ENCODE data around the gene TSPEAR.
"Not testable (repeated sequence)": the region's sequence is repeated elsewhere in the genome, so short reads cannot be mapped to it uniquely, and the experiment has no call there.

TSPEAR gene

DNA sequence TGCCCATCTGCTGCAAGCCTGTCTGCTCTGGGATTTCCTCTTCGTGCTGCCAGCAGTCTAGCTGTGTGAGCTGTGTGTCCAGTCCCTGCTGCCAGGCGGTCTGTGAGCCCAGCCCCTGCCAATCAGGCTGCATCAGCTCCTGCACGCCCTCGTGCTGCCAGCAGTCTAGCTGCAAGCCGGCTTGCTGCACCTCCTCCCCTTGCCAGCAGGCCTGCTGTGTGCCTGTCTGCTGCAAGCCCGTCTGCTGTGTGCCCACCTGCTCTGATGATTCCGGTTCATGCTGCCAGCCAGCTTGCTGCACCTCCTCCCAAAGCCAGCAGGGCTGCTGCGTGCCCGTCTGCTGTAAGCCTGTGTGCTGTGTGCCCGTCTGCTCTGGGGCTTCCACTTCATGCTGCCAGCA lies 110.3 kb downstream of the TSPEAR start:
- not testable (repeated sequence) for DNase-seq

DNA sequence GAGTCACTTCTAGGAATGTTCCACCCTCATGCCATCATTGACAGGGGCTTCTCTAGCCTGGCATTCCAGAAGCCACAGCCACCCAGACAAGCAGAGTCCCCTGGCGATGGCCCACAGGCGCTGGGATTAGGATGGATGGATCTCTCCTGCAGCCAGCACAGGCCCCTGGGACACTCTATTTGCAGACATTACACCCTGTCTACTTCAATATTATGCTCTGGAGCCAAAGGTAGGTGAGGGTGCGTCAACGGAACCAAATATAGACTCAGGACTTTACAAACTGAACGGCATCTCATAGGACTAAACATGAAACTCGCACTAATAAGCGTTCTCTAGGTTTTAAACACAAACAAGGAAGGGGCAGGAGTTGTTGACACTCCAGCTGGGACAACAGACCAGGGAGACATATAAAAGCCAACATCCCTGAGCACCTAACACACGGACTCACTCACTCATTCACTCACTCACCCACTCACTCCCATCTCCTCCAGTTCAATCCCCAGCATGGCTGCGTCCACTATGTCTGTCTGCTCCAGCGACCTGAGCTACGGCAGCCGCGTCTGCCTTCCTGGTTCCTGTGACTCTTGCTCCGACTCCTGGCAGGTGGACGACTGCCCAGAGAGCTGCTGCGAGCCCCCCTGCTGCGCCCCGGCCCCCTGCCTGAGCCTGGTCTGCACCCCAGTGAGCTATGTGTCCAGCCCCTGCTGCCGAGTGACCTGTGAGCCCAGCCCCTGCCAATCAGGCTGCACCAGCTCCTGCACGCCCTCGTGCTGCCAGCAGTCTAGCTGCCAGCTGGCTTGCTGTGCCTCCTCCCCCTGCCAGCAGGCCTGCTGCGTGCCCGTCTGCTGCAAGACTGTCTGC lies 111.0 kb downstream of the TSPEAR start, which contains the start of gene KRTAP10-7:
Gene KRTAP10-7 (plus strand): TSS at position 480 of the 861 bp plus-strand sequence. CDS start 25 bp downstream, at position 505.
- DNase-seq: not testable (repeated sequence)

DNA sequence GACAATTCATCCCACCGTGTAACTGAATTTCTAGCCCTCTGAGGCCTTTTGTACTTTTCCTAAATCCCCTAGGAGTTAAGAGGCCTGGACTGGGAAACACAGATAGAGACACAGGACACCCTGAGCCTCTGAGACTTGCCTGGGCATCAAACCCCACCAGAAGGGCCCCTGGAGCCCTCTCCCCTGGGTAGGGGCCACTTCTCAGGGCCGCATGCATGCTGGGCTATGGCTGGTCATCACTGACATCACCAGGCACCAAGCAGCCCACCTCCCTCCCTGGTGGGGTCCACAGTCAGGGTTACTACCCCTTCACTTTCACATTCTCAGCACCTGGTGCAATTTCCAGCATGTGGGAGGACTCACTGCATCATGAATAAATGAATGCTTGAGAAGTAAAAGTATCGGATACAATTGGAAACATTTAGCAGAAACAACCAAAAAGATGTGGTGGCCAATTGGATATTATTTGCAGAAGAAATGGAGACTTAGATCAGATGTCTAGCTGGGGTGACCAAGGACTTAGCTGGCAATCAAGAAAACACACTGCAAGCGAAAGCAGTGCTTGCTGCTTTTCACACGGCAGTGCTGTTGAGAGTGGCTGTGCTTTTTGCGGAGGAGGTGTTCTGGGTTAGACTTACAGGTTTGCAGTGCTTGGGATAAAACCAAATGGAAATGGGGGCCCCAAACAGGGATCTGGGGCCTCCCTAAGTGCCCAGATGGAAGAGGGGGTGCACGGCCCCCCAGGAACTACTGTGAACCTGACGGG lies 111.9 kb downstream of the TSPEAR start:
- no peak for DNase-seq

DNA sequence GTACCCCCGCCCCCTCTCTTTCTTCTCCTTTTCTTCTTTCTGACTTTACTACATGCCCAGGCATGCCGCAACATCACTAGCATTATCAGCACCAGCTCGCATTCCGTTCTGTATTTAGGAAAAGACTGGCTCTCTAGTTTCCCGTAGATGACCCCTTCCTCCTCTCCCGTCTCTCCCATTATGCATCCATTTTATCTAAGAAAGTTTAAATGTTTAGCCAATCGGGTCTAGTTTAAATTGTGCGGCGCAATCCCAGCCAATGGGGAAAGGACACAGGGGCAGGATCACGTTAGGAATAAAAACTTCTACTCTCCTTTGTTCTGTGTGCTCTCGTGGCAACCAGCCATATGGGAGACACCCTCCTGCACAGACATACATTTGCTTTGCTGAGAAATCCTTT lies 113.3 kb downstream of the TSPEAR start:
- no peak for DNase-seq

DNA sequence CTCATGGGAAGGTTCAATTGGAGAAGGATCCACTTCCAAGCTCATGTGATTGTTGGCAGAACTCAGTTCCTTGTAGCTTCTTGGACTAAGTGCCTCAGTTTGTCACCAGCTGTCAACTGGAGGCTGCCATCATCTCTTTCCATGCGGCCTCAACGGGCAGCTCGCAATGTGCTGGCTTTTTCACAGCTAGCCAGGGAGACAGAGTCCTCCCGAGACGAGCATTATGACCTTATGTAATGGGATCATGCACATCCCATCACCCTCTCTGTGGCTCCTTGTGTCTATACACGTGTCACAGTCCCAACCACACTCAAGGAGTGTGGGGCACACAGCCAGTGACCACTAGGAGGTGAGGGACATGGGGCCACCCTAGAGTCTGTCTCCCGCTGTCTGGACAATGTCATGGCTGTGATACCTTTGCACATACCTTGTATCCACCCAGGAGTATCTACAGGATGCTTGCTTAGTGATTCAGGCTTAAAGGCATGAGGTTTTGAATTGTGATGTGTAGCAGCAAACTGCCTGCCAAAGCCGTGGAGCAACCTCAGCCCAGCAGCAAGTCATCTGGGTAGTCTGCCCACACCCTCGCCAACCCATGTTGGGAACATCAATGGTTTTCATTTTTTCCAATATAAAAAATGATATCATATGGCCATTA lies 115.2 kb downstream of the TSPEAR start:
- DNase-seq: no peak

DNA sequence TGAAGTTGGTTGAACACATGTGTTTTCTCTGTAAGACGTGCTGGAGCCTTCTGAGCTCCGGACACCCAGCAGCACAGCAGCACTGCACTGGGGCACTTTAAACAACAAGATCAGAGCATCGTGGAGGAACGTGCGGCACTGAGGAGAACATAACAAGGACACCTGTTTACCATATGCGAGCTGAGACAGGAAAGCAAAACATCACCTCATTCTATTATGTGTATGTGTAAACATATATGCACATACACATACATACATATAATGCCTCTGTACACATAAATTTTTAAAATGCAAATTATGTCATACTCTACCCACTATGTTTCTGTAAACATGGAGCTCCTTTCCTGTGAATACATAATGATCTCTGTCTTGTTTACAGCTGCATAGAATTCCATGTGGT lies 115.8 kb downstream of the TSPEAR start:
- DNase-seq: no peak

DNA sequence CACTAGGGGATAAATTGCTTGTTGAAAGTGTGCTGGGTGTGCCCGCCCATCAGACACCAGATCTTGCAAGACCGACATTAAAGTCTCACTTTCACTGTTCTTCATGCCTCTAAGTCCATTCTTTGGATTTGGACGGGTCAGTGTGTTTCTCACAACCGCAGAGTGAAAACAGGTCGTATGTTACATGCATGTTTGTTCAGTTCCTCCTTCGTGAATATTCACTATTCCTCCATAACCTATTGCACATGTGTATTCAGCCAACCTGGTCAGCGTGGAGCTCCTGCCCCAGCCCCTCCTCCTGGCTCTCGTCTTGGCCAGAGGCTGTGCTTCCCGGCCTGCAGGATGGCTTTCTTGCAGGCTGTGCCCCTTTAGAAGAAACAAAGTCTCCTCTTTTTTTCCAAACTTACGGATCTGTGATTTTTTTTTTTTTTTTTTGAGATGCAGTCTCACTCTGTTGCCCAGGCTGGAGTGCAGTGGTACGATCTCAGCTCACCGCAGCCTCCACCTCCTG lies 116.9 kb downstream of the TSPEAR start:
- no peak for DNase-seq

DNA sequence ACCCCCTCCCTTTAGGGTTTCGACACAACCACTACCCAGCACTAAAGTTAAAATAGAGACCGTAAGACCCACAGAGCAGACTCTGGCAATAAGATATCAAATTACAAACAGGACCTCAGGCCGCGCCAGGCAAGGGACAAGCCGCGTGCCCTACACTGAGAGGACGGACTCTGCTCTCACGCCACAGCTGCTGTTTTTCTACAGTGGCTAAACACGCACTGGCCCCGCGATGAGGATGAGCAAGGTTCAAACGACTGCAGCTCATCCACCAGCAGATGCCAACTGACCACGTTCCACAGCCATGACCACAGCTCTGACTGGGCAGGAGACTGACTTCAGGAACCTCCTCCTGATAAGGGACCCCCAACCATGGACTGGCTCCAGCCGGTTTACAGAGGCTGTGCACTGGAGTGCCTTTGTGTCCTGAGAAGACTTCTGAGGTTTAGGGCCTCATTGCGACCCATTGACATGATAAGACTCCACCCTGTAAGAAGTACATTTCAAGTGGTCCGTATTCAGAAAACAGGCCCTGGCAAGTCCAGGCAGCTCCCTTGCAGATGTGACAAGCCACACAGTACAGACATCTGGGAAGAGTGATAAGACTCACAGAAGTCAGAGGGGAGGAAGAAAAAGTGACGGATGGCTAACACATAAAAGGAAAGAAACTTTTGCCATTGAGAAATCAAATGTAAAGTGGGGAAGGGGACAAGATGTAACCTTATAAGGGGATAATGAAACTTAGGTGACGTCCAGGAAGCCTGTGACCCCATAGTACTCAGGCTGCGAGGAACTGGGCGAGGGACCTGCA lies 117.6 kb downstream of the TSPEAR start:
- DNase-seq: no peak

DNA sequence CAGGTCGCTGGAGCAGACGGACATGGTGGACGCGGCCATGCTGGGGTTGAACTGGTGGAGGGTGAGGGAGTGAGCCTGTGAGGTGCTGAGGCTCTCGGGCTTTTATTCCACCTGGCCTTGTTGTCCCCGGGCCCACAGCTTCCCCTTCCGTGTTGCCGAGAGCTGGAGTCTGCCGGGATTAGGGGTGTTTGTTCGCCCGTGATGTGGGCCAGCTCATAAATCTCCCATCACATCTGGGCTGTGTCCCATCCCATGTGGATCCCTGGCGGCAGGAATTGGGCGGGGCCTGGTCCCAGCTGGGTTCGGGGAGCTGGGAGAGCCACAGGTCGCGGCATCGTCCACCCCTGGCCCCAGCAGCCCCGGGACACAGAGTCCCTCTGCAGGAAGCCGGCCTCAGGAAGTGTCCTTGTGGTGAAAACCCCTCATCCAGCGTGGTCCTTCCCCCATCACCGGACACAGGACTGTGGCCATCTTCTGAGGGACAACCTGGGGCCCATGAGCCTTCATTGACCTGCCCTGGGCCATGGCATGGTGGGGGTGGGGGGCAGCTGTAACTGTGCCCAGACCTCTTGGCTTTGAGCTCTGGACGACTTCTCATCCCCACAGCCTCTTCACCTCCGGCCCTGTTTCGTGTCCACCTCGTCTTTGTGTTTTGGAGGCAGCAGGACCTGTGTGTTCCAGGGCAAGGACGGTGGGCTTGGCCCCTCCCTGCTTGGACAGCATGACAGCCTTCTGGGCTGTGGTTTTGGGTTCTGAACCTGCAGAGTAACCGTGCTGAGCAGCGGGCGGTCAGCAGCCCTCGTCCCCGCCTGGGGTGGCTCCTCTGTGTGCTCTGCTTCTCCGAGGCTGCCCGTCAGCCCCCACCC lies 118.7 kb downstream of the TSPEAR start, which contains the start of gene KRTAP10-6:
Gene KRTAP10-6 (minus strand): TSS at position 60 of the 866 bp plus-strand sequence. CDS start 21 bp downstream, at position 39.
- DNase-seq: no peak

DNA sequence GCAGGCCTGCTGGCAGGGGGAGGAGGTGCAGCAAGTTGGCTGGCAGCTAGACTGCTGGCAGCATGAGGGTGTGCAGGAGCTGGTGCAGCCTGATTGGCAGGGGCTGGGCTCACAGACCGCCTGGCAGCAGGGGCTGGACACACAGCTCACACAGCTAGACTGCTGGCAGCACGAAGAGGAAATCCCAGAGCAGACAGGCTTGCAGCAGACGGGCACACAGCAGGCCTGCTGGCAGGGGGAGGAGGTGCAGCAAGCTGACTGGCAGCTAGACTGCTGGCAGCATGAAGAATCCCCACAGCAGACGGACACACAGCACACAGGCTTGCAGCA lies 119.6 kb downstream of the TSPEAR start:
- not testable (repeated sequence) for DNase-seq

DNA sequence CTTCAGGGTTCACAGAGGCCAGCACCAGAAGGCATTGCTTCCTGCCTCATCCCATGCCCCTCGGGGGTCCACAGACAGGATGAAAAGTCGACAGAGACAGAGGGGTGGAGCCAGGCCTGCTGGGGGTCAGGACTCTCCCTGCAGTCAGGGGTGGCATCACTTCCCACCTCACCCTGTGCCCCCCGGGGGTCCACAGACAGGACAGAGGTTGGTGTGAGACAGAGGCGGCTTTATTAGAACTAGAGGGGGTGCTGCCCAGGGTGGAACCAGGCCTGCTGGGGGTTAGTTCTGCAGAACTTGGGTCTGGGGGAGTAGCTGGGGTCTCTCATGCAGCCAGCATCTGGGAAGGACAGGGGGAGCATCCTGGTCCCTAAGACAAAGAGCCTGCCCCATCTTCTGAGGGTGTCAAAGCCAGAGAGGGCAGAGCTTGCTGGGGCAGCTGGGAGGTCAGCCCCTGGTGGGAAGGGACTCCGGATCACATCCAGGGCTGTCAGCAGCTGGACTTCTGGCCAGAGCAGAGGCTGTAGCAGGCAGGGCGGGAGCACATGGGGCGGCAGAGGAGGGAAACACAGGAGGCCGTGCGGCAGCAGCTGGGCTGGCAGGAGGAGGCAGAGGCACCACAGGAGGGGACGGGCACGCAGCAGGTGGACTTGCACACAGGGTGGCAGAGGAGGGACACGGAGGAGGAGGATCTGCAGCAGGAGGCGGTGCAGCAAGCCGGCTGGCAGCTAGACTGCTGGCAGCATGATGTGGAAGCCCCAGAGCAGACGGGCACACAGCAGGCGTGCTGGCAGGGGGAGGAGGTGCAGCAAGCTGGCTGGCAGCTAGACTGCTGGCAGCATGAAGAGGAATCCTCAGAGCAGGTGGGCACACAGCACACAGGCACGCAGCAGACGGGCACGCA lies 120.2 kb downstream of the TSPEAR start:
- DNase-seq: not testable (repeated sequence)

DNA sequence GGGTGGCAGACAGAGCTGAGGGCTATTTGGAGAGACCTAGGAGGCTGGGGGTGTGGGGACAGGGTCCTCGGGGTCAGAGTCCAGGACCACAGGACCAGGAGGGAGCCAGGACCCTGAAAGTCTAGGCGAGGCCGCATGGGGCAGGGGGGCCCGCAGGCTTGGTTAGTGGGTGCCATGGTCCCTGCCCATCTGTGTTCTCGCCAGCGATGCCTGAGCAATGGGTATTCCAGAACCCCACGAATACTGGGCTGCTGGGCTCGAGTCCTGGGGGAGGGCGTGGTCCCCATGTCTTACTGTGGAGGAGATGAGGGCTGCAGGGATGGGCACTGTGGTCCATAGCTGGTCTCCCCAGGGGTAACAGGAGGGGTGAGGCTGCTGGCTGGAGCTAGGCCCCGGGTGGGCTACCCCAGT lies 121.1 kb downstream of the TSPEAR start:
- no peak for DNase-seq

DNA sequence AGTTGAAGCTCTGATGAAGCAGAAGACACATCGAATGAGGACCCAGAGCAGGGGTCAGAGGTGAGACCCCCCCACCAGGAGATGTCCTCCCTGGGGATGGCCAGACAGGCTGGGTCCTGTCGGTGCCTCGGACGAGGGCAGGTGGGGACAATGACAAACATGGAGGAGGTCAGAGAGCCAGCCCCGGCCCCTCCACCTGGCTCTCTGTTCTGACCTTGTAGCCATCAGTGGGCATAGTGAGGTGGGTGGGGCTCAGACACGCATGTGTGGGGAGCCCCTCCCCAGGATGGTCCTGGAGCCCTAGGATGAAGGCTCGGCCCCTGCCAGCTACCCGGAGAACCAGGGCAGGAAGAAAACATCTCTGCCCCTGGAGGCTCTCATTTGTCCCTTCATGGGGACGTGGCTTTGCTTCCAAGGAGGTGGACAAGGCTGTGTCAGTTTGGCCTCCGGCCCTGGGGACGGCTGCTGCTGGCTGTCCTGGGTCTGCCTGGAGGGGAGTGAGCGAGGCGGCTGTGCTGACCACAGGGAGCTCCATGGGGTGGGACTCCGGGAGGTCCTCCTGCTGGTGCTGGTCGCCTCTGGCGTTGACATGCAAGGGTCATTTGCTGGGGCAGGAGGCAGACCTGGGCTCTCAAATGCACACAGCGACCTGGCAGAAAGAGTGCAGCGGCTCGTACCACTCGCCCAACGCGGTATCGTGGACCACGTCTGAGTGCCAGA lies 121.6 kb downstream of the TSPEAR start:
- DNase-seq: no peak

DNA sequence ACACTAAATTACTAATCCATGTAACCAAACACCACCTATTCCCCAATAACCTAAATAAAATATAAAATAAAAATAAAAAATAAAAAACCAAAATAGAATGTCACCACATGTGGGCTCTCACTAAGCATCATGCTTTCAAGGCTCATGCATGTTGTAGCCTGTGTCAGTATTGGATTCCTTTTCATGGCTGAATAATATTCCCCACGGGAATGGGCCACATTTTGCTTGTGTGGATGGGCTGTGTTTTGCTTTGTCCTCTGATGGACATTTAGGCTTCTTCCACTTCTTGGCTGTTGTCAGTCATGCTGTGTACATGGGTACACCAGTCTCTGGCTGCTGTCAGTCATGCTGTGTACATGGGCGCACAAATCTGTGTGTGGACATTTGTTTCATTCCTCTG lies 122.3 kb downstream of the TSPEAR start:
- DNase-seq: no peak

DNA sequence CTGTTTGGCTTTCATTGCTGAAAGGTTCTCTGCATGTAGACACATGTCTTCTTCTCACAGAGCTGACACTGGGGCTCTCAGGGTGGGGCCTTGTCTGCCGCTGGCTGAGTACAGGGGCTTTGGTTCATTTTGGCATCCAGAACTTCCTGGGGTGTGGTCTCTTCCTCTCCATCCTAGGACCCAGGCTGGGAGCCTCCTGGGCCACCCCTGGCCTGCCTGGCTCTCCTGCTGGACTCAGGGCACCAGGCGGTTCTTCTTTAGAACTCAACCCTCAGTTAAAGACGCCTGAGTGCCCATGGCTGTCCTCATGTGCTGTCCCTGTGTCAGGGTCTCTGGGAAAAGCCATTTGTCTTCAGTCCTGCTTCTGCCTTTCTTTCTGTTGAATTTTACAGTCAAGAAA lies 125.5 kb downstream of the TSPEAR start:
- no peak for DNase-seq

DNA sequence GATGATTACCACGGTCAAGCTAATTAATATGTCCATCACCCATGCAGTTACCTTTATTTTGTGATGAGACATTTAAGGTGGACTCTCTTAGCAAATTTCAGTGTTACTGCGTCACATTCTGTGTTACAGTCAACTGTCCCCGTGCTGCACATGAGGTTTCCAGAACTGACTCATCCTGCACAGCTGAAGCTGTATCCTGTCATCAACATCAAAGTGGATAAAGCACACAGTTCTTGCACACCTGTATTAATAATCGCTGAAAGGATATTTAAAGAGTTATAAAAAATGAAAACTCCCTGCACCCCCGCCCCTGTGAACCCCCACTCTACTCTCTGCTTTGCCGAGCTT lies 127.6 kb downstream of the TSPEAR start:
- peak; percentile 30 for DNase-seq

DNA sequence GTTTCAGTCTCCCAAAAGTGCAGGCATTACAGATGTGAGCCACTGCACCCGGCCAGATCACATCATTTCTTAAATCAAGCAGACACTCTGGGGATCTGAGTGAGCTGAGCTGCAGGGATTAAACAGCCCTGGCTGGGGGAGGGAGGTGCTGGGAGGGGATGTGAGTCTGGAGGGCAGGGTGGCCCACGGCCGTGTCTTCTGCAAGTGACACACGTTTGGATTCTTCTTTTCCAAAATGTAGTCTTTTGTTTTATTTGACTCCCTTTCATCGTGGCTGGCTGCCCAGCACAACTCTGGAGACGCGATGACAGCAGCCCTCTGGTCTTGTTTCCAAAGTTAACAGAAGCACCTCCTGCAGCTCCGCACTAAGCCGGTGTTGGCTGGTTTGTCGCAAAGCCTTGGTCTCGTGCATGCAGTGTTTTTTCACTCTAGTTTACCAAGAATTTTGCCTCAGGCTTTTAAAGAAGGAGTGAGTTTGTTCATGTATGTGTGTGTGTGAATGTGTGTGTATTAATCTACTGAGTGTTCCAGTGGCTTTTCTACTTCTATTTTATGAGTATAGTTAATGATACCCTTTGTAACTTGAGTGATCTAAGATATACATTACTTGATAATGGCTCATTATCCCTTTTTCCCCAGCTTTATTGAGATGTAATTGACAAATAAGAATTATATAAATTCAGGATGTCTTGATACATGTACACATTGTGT lies 128.1 kb downstream of the TSPEAR start:
- no peak for DNase-seq

DNA sequence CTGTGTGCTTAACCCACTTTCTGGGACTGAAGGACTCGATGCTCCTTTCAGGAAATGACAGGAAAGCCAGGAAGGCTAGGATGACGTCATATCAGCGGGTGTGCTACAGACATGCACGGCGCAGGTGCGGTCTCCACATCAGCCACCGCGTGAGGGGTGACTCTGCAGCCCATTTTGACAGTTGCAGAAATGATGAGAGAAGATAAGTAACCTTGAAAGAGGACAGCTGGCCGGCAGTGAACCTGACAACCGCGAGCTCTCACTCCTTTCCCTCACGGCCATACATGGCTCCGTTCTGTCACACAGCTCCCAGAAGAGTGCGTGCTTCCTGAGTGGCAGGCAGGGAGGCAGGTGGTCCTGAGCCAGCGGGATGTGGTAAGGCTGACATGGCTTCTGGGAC lies 129.3 kb downstream of the TSPEAR start:
- DNase-seq: no peak

DNA sequence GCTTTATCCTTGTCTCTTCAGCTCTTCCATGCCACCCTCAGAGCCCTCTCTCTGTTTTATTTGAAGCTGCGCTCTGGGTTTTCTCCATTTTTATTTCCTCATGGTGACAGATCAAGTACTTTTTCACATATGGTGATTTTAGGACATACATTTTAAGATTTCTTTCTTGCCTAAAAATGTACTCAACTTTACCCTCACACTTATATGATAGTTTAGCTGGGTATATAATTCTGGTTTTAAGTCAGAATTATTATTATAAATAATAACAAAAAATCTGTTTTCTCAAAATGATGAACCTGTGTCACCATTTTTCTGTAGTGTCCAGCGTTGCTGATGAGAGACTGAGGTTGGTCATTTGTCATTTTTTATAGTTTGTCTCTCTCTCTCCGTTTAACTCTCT lies 130.2 kb downstream of the TSPEAR start:
- no peak for DNase-seq

All from CD4-positive, alpha-beta T cell treated with Interleukin-10 for 1 hour (primary cell).